ENCODE data around the gene CTSS.
A peak's percentile ranks its signal among the peaks of the same experiment; 100 is the strongest.
"Not testable (repeated sequence)": the region's sequence is repeated elsewhere in the genome, so short reads cannot be mapped to it uniquely, and the experiment has no call there.

The CTSS gene

GRCh38 chr1:150718225-150718891 is 47.2 kb downstream of the CTSS start:
- H3K27ac ChIP-seq: no peak overlapping the region
- no peak overlapping the region for H3K4me3 ChIP-seq

DNA sequence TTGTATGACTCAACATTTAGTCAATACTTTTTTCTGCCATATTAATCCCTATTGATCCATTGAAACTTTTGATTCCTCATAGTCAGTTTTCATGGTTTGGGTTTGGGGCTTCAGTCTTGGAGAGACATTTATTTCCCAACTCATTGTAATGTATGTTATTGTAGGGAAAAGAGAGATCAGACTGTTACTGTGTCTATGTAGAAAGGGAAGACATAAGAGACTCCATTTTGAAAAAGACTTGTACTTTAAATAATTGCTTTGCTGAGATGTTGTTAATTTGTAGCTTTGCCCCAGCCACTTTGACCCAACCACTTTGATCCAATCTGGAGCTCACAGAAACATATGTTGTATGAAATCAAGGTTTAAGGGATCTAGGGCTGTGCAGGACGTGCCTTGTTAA is 56.5 kb downstream of the CTSS start:
- not testable (repeated sequence) for H3K4me3 ChIP-seq, H3K27ac ChIP-seq

DNA sequence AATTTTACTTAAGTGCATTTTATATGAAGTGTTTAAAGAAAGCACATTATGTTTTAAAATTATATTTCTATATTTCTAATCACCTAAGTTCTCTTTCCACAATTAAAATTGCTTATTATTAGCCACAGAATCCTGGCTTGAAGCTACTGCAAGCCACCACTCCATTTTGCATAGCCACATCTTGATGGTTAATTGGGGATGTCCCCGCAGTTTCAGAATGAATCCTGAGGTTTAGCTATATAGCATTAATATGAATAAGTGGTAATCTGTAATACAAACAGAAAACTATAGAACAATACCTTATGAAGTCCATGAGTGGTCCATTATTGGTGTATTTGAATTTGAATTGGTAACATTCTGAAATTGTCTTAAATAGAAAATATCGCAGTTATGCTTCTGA is 57.0 kb downstream of the CTSS start:
- Histone ChIP-seq H3K27ac (no peak overlapping the region), H3K4me3 (no peak overlapping the region)

DNA sequence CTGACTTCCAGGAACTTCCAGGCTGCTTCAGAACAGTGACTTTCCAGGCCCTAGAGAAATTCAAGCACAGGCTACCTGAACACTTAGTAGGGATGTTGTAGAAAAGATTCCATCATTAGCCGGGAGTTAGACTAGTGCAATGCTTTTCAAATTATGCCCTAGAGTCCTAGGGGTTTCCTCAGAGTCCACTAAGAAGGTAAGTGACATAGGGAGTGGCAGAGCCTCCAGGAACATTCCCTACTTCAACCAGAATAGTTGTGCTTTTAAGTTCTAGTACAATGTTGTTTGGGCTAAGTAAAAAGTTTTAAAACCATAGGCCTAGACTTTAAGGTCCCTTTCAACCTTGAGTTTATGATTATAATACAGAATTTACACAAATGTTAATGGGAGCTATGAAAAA is 59.5 kb downstream of the CTSS start:
- H3K27ac ChIP-seq: no peak overlapping the region
- no peak overlapping the region for H3K4me3 ChIP-seq

- Histone ChIP-seq H3K4me3 (no peak overlapping the region), H3K27ac (no peak overlapping the region)
Observed at GRCh38 chr1:150703427-150703826, 62.2 kb downstream of the CTSS start.

DNA sequence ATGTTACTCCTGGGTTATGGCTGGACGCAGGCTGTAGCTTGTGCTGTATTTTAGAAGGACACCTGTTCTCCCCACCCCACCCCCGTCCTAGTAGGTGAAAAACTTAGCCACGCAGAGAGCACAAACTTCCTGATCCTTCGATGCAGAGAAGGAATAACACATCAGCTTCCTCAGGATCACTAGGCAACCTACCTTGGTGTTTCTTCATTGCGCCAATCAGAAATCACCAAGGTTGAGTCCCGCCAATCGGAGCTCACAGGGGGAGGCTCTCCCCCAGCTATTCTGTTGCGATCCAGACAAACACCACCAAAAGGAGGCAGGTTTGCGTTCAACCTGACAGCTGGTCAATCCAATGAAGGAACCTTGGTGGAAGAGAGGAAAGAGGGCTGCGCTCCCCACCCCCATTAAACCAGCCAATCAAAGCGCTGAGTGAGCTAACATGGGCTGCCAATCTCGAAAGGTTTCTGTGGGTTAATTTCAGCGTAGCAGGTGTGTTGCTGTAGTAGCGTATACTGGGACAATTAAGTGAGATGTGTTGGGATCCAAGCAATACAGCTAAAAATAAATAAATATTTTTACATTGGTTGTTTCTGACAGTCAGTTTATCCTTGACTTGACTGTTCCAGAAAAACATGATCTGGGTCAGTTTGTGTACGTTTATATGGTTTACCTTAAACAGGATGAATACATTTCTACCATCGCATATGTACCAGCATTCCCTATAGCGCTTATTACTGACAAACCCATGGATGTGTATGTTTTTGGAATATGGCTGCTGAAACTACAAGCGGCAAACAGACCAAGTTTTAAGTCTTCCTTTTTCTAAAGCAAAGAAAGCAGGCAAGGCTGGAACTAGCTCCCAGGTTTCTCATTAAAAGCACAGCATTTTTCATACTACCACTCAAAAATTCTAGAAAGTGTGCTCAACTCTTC is 68.3 kb downstream of the CTSS start, which contains the start of gene GOLPH3L:
GOLPH3L (minus strand) TSS at position 160 of the 933 bp plus-strand sequence. CDS start 2,316 bp downstream, outside the sequence.
- Histone ChIP-seq H3K4me3 (peak within 1 kb of the TSS; percentile 44 to 68 (median 59)), H3K27ac (peak within 1 kb of the TSS in 17 of 21 experiments; percentile 44 to 80 (median 65))

- Histone ChIP-seq H3K4me3 (peak overlapping the region; percentile 44 to 68 (median 59)), H3K27ac (peak overlapping the region in 17 of 21 experiments; percentile 44 to 80 (median 65))
Observed at GRCh38 chr1:150696590-150696989, 69.0 kb downstream of the CTSS start.

DNA sequence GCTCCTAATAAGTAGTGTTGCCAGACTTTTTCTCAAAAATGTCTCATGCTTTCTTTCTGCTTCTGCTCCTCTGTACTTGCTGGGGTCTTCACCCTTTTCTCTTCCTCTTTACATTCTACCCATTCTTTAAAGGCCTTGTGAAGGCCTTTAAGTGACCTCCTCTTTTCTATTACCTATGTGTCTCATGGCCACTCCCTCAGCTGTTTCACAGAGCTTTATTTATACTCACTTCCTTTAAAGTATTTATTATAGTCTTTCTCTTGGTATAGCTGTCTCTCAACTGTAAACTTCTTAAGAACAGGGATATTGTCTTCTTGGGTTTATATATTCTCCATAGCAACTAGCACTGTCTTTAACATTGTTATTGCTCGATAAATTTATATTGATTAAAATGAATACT is 69.4 kb downstream of the CTSS start:
- peak overlapping the region in 7 of 21 experiments; percentile 44 to 80 (median 76) for H3K27ac ChIP-seq
- H3K4me3 ChIP-seq: peak overlapping the region; percentile 44 to 68 (median 59)

- Histone ChIP-seq H3K27ac (no peak overlapping the region), H3K4me3 (no peak overlapping the region)
Observed at GRCh38 chr1:150695561-150695960, 70.0 kb downstream of the CTSS start.

- Histone ChIP-seq H3K4me3 (no peak overlapping the region), H3K27ac (no peak overlapping the region)
Observed at GRCh38 chr1:150692720-150693119, 72.9 kb downstream of the CTSS start.

DNA sequence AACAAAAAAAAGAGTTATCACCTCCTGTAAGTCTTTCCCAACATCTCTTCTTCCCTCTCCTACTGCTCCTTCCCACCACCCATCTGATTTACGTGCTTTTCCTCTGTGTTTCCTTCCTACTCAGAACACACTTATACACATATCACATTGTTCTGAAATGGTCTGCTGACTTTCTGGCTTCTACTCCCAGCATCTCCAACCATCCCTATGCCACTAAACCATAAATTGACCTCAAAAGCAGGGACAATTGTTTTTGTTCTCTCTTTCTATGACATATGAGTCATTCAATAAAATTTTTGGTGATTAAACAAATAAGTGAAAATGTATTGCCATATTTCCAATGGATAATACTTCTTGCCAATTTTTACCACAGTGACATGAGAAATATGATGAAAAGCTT is 76.8 kb downstream of the CTSS start:
- Histone ChIP-seq H3K27ac (no peak overlapping the region), H3K4me3 (no peak overlapping the region)

DNA sequence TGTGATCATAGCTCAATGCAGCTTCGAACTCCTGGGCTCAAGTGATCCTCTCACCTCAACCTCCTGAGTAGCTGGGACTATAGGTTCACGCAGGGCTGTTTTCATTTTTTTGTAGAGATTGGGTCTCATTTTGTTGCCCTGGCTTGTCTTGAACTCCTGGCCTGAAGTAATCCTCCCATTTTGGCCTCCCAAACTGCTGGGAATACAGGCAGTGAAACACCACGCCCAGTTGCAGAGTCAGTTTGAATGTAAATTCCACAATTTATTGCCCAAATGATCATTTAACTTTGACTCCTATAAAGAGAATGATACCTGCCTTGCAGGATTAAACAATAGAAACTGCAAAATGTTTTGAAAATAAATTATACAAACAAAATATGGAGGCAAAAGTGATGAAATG is 79.3 kb downstream of the CTSS start:
- Histone ChIP-seq H3K27ac (no peak overlapping the region), H3K4me3 (no peak overlapping the region)

DNA sequence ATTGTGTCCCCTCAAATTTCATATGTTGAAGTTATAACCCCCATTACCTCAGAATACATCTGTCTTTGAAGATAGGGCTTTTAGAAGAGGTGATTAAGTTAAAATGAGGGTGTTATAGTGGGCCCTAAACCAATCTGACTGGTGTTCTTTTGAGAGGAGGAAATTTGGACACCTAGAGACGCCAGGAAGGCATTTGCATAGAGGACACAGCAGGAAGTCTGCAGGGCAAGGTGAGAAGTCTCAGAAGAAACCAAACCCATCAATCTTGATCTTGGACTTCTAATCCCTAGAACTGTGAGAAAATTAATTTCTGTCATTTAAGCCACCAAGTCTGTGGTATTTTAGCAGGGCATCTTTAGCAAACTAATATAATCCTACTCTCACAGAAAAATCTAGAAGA is 81.7 kb downstream of the CTSS start:
- Histone ChIP-seq H3K4me3 (no peak overlapping the region), H3K27ac (peak overlapping the region in 1 of 21 experiments; percentile 62)
